HCT116 (cell line): ENCODE measurements around the gene PRKG1. TPM values are rescaled to one million over a fixed set of nuclear protein-coding genes. Genes with fewer than 3 reads are reported as not detected.

Source experiments
- ATAC-seq: fragments of 200-7000 bp; cut with Tn5 transposase; 2 replicates; pipeline ENCODE4 v1.9.1; 2020; ENCODE audit warnings: mild to moderate bottlenecking, moderate library complexity
- BruUV-seq: library from RNA; stranded (reverse); fragments of 400-500 nt; replicated peaks from 2 replicates; lab custom pipeline; 2021; lab: Mats Ljungman, UMichigan
- CTCF ChIA-PET: fragments of 300-600 bp; sonication (Branson Sonifier 250); formaldehyde crosslinking; loops from one replicate; lab custom pipeline; 2021; ENCODE audit warnings: antibody characterized with exemption; lab: Charles Lee
- POLR2A ChIA-PET: fragments of 300-600, 350-600 bp; sonication (Branson Sonifier 250); formaldehyde crosslinking; loops from one replicate; lab custom pipeline; 2021; ENCODE audit warnings: antibody characterized with exemption; lab: Charles Lee
- RAD21 ChIA-PET, 2 experiments: fragments of 300-600 bp; sonication (Branson Sonifier 250); formaldehyde crosslinking; loops; one replicate each; lab custom pipeline; 2023; ENCODE audit warnings: low total read pairs in 2 of 2; ENCODE audit not compliant: uncharacterized antibody in 2 of 2, unreplicated experiment in 2 of 2, low non-redundant PET in 1 of 2; lab: Charles Lee
- DNase-seq: peaks from one replicate; pipeline ENCODE4 v3.0.0-alpha.2; 2010; ENCODE audit warnings: low read depth, low spot score
- H2AFZ ChIP-seq: fragments of 200-600 bp; shearing (Covaris generic), sonication (generic); 2 replicates; pipeline ENCODE4 v1.6.1; 2017; ENCODE audit warnings: low read depth, mixed run types, mixed read lengths, antibody characterized with exemption, low read length; ENCODE audit not compliant: poor library complexity, severe bottlenecking
- H3K27ac ChIP-seq: 2 replicates; pipeline ENCODE4 v1.5.1; 2012; ENCODE audit warnings: low read depth, low read length
- H3K27me3 ChIP-seq: fragments of 200-600 bp; sonication (generic); 2 replicates; pipeline ENCODE4 v1.6.1; 2016; ENCODE audit warnings: mixed run types, low read length, mixed read lengths; ENCODE audit not compliant: insufficient read depth
- H3K36me3 ChIP-seq, 2 experiments: fragments of 200-500 bp in 1 of 2; fragments of 200-600 bp in 1 of 2; sonication (Bioruptor generic) in 1 of 2; sonication (generic) in 1 of 2; 2 replicates each; pipeline versions ENCODE4 v1.5.1 to v1.6.1; 2014 to 2016; ENCODE audit warnings: low read length in 2 of 2, inconsistent platforms in 1 of 2, mixed read lengths in 1 of 2, mixed run types in 1 of 2; ENCODE audit not compliant: insufficient read depth in 2 of 2, control insufficient read depth in 1 of 2
- H3K4me1 ChIP-seq, 2 experiments: fragments of 200-600 bp in 1 of 2; sonication (generic) in 1 of 2; 2 replicates each; pipeline versions ENCODE4 v1.5.1 to v1.6.1; 2012 to 2017; ENCODE audit warnings: low read length in 2 of 2, inconsistent platforms in 1 of 2, mild to moderate bottlenecking in 1 of 2, mixed read lengths in 1 of 2, mixed run types in 1 of 2, moderate library complexity in 1 of 2; ENCODE audit not compliant: insufficient read depth in 2 of 2, control insufficient read depth in 1 of 2
- H3K4me2 ChIP-seq: fragments of 200-600 bp; sonication (generic); 2 replicates; pipeline ENCODE4 v1.6.1; 2017; ENCODE audit warnings: mixed run types, low read length, mixed read lengths
- H3K4me3 ChIP-seq, 2 experiments: fragments of 200-600 bp in 1 of 2; sonication (generic) in 1 of 2; replicated peaks in 1 of 2; 2 replicates each; pipeline ENCODE4 v1.5.1; 2011 to 2016; ENCODE audit warnings: low read length in 2 of 2, control low read depth in 1 of 2, low read depth in 1 of 2, mild to moderate bottlenecking in 1 of 2, mixed read lengths in 1 of 2, mixed run types in 1 of 2
- H3K79me2 ChIP-seq: fragments of 200-600 bp; sonication (generic); 2 replicates; pipeline ENCODE4 v1.6.1; 2017; ENCODE audit warnings: mild to moderate bottlenecking, mixed run types, low read length, moderate library complexity, mixed read lengths; ENCODE audit not compliant: insufficient read depth
- H3K9ac ChIP-seq: fragments of 200-600 bp; sonication (generic); 2 replicates; pipeline ENCODE4 v1.6.1; 2016; ENCODE audit warnings: low read length, mixed read lengths
- H3K9me2 ChIP-seq: fragments of 200-600 bp; sonication (generic), shearing (Covaris generic); 2 replicates; pipeline ENCODE4 v1.6.1; 2017; ENCODE audit warnings: mixed run types, mild to moderate bottlenecking, moderate library complexity; ENCODE audit not compliant: insufficient read depth
- H3K9me3 ChIP-seq, 2 experiments: fragments of 200-500 bp in 1 of 2; fragments of 200-600 bp in 1 of 2; sonication (Bioruptor generic) in 1 of 2; sonication (generic) in 1 of 2; 2 replicates each; pipeline ENCODE4 v1.6.1; 2014 to 2017; ENCODE audit warnings: low read length in 2 of 2, mixed read lengths in 2 of 2, inconsistent platforms in 1 of 2, low read depth in 1 of 2, mild to moderate bottlenecking in 1 of 2, mixed run types in 1 of 2, moderate library complexity in 1 of 2; ENCODE audit not compliant: control insufficient read depth in 1 of 2, insufficient read depth in 1 of 2
- H4K20me1 ChIP-seq: fragments of 200-600 bp; sonication (generic), shearing (Covaris generic); 2 replicates; pipeline ENCODE4 v1.6.1; 2017; ENCODE audit warnings: mixed run types, mild to moderate bottlenecking, moderate library complexity; ENCODE audit not compliant: insufficient read depth
- ATF3 ChIP-seq: IDR thresholded peaks from 2 replicates; pipeline ENCODE4 v1.6.1; 2012
- CBX3 ChIP-seq: IDR thresholded peaks from 2 replicates; pipeline ENCODE4 v1.6.1; 2012; ENCODE audit warnings: low read depth
- CEBPB ChIP-seq: IDR thresholded peaks from 2 replicates; pipeline ENCODE4 v1.6.1; 2012; ENCODE audit warnings: low read depth
- CTCF ChIP-seq, 3 experiments: fragments of 200-600 bp in 1 of 3; sonication (generic) in 1 of 3; IDR thresholded peaks in 2 of 3; conservative IDR thresholded peaks in 1 of 3; 2 replicates each; pipeline ENCODE4 v1.5.1; 2012 to 2017; ENCODE audit warnings: low read depth in 2 of 3, low read length in 2 of 3, antibody characterized with exemption in 1 of 3, borderline replicate concordance in 1 of 3, control low read depth in 1 of 3, mild to moderate bottlenecking in 1 of 3, mixed read lengths in 1 of 3, mixed run types in 1 of 3, moderate library complexity in 1 of 3; ENCODE audit not compliant: insufficient read depth in 1 of 3
- EGR1 ChIP-seq: IDR thresholded peaks from 2 replicates; pipeline ENCODE4 v1.6.1; 2012; ENCODE audit warnings: low read depth
- ELF1 ChIP-seq: IDR thresholded peaks from 2 replicates; pipeline ENCODE4 v1.6.1; 2012; ENCODE audit warnings: low read depth, borderline replicate concordance
- EZH2phosphoT487 ChIP-seq: fragments of 200-600 bp; IDR thresholded peaks from 2 replicates; pipeline ENCODE4 v1.6.1; 2018; ENCODE audit warnings: antibody characterized with exemption, borderline replicate concordance
- POLR2A ChIP-seq: IDR thresholded peaks from 2 replicates; pipeline ENCODE4 v1.7.0; 2011; ENCODE audit warnings: borderline replicate concordance; ENCODE audit not compliant: insufficient read depth, insufficient read length; ENCODE audit errors: extremely low read depth
- POLR2AphosphoS5 ChIP-seq: IDR thresholded peaks from 2 replicates; pipeline ENCODE4 v1.6.1; 2011; ENCODE audit warnings: mild to moderate bottlenecking, low read depth, low read length, moderate library complexity
- RAD21 ChIP-seq: IDR thresholded peaks from 2 replicates; pipeline ENCODE4 v1.6.1; 2012; ENCODE audit warnings: low read depth, mild to moderate bottlenecking
- SIN3A ChIP-seq: IDR thresholded peaks from 2 replicates; pipeline ENCODE4 v1.6.1; 2012; ENCODE audit warnings: low read depth
- SRF ChIP-seq: IDR thresholded peaks from 2 replicates; pipeline ENCODE4 v1.6.1; 2012; ENCODE audit warnings: low read depth
- TCF7L2 ChIP-seq: IDR thresholded peaks from 2 replicates; pipeline ENCODE4 v1.7.0; 2011; ENCODE audit warnings: borderline replicate concordance, inconsistent platforms; ENCODE audit not compliant: insufficient read depth, insufficient read length; ENCODE audit errors: extremely low read depth
- YY1 ChIP-seq: IDR thresholded peaks from 2 replicates; pipeline ENCODE4 v1.6.1; 2011; ENCODE audit warnings: low read length, low read depth, moderate library complexity, mild to moderate bottlenecking; ENCODE audit not compliant: insufficient replicate concordance; ENCODE audit errors: extremely low read depth
- ZNF274 ChIP-seq: fragments of 200-500 bp; sonication (Bioruptor generic); IDR thresholded peaks from 2 replicates; pipeline ENCODE4 v1.6.1; 2014; ENCODE audit warnings: mild to moderate bottlenecking, low read depth, low read length, inconsistent platforms
- intact Hi-C: fragments of 100-400 bp; cut with micrococcal nuclease; formaldehyde crosslinking; loops from 2 replicates; pipeline ENCODE4 v1.10.0; 2022
- total RNA-seq: library from RNA; stranded (reverse); gene quantifications from one replicate; pipeline ENCODE4 v1.2.1, GENCODE V29; 2021; ENCODE audit not compliant: unreplicated experiment

Gene PRKG1
- total RNA-seq, 1 experiment from 2014 or later = 1.4 TPM

- no peak overlapping the region for H3K4me2 ChIP-seq
- no peak overlapping the region for H3K4me3 ChIP-seq
- intact Hi-C loops = no loop called here
- no peaks in the 10 kb centered on the region for H3K9me2 ChIP-seq
- H4K20me1 ChIP-seq = no peaks in the 10 kb centered on the region
- no peak overlapping the region for H2AFZ ChIP-seq
- no peaks in the 10 kb centered on the region for H3K9me3 ChIP-seq
- CTCF ChIA-PET = no interaction called here
- no peaks in the 10 kb centered on the region for H3K36me3 ChIP-seq
- no peaks in the 10 kb centered on the region for H3K4me1 ChIP-seq
- H3K27ac ChIP-seq = no peak overlapping the region
- ATAC-seq (no peak), DNase-seq (no peak)
- TF ChIP-seq CEBPB (no peak), RAD21 (no peak), POLR2AphosphoS5 (no peak), SIN3A (no peak), CTCF (IDR thresholded peaks at IDR 0.05 in 2 of 3, conservative IDR thresholded peaks at IDR 0.05 in 1 of 3; ENCODE audit: borderline replicate concordance in 1 of 3, insufficient read depth in 1 of 3, low read depth in 2 of 3, low read length in 2 of 3) (no peak), ELF1 (no peak), SRF (no peak), EZH2phosphoT487 (no peak), CBX3 (no peak), YY1 (no peak), POLR2A (no peak), ATF3 (no peak), ZNF274 (no peak), TCF7L2 (no peak), EGR1 (no peak)
- H3K9ac ChIP-seq = no peak overlapping the region
- POLR2A ChIA-PET = no interaction called here
- BruUV-seq = no TSS peak
- RAD21 ChIA-PET = no interaction called here
- H3K79me2 ChIP-seq = no peaks in the 10 kb centered on the region
- no peaks in the 10 kb centered on the region for H3K27me3 ChIP-seq
Observed at GRCh38 chr10:51900180-51900579, 825.9 kb downstream of the PRKG1 start.
